Esophagus muscularis mucosa (tissue), 3 donors: ENCODE results near the gene SYT3.

Source experiments
- POLR2A ChIP-seq: fragments of 450-650 bp; IDR thresholded peaks from one replicate; pipeline ENCODE4 v1.6.1; 2017; ENCODE audit warnings: antibody characterized with exemption, moderate library complexity, mild to moderate bottlenecking, low read depth
- TF ChIP-seq, protein P1 (sequence below), 3 experiments: fragments of 200-600 bp in 2 of 3; fragments of 450-650 bp in 1 of 3; sonication (generic) in 2 of 3; IDR thresholded peaks; one replicate each; pipeline ENCODE4 v1.5.1; 2017 to 2019; ENCODE audit warnings: antibody characterized with exemption in 3 of 3, mild to moderate bottlenecking in 2 of 3, moderate library complexity in 1 of 3

DNA sequence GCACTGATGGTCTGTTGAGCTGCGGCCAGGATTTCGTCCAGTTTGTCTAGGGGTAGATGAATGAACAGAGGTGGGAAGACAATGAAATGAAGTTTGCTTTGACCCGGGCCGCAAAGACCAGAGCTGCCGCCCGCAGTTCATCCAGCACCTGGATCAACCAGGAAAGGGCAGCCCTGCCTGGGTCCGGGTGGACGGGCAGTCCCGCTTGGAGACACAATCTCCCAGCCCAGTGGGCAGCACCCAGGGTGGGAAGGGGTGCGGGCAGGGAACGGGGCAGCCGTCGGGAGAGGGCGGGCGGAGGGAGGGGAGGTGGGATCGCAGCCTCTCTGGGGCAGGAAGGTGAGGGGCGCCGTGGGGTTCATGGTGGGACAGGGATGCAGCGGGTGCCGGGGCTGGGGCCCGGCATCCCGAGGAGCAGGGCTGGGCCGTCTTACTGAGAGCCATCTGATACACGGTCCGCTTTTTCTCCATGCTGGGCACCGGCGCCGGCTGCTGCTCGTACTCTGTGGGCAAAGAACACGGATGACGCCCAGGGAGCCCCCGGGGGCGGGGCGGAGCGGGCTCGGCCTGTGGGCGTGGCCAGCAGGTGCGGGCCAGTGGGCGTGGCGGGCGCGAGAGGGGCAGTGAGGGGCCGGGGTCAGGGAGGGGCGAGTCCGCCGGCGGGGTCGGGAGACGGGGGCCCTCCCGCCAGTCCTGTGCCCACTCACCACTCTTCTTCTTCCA is 46.8 kb upstream of the SYT3 start:
- TF ChIP-seq, protein P1, sequence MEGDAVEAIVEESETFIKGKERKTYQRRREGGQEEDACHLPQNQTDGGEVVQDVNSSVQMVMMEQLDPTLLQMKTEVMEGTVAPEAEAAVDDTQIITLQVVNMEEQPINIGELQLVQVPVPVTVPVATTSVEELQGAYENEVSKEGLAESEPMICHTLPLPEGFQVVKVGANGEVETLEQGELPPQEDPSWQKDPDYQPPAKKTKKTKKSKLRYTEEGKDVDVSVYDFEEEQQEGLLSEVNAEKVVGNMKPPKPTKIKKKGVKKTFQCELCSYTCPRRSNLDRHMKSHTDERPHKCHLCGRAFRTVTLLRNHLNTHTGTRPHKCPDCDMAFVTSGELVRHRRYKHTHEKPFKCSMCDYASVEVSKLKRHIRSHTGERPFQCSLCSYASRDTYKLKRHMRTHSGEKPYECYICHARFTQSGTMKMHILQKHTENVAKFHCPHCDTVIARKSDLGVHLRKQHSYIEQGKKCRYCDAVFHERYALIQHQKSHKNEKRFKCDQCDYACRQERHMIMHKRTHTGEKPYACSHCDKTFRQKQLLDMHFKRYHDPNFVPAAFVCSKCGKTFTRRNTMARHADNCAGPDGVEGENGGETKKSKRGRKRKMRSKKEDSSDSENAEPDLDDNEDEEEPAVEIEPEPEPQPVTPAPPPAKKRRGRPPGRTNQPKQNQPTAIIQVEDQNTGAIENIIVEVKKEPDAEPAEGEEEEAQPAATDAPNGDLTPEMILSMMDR (IDR thresholded peaks at IDR 0.05), result no peak
- no peak for TF ChIP-seq POLR2A
